Heart left ventricle (tissue), 16 donors: ENCODE results near the gene ANO3. TPM values are rescaled to one million over a fixed set of nuclear protein-coding genes. Genes with fewer than 3 reads are reported as not detected.

ENCODE experiments used
- ATAC-seq, 4 donors: fragments of 200-7000 bp; cut with Tn5 transposase; one replicate each; pipeline ENCODE4 v1.9.1; 2020 to 2022; ENCODE audit warnings: moderate library complexity in 4 of 4, mild to moderate bottlenecking in 3 of 4, moderate number of reproducible peaks in 1 of 4
- DNase-seq, 5 donors: peaks; one replicate each; pipeline ENCODE4 v3.0.0-alpha.2; 2020
- H3K27ac ChIP-seq, 12 donors: fragments of 200-600 bp; sonication (generic) in 4 of 12; one replicate each; pipeline versions ENCODE4 v1.5.0 to v1.8.0; 2016 to 2022; ENCODE audit warnings: mild to moderate bottlenecking in 2 of 12
- H3K27me3 ChIP-seq, 9 donors: fragments of 200-600 bp; sonication (generic) in 2 of 9; one replicate each; pipeline versions ENCODE4 v1.5.1 to v1.8.0; 2016 to 2022; ENCODE audit warnings: mild to moderate bottlenecking in 3 of 9
- H3K36me3 ChIP-seq, 9 donors: fragments of 200-600 bp; sonication (generic) in 2 of 9; one replicate each; pipeline versions ENCODE4 v1.5.0 to v1.8.0; 2018 to 2022; ENCODE audit warnings: mild to moderate bottlenecking in 2 of 9
- H3K4me1 ChIP-seq, 12 donors: fragments of 200-600 bp; sonication (generic) in 4 of 12; one replicate each; pipeline versions ENCODE4 v1.5.0 to v1.8.0; 2016 to 2022; ENCODE audit warnings: mild to moderate bottlenecking in 3 of 12
- H3K4me3 ChIP-seq, 12 donors: fragments of 200-600 bp; sonication (generic) in 4 of 12; one replicate each; pipeline versions ENCODE4 v1.5.0 to v1.8.0; 2017 to 2022; ENCODE audit warnings: mild to moderate bottlenecking in 9 of 12, moderate library complexity in 4 of 12
- H3K9me3 ChIP-seq, 12 donors: fragments of 200-600 bp; sonication (generic) in 4 of 12; one replicate each; pipeline versions ENCODE4 v1.5.0 to v1.8.0; 2016 to 2022; ENCODE audit warnings: mild to moderate bottlenecking in 1 of 12
- CTCF ChIP-seq, 12 donors: fragments of 200-600 bp; sonication (generic) in 4 of 12; IDR thresholded peaks; one replicate each; pipeline versions ENCODE4 v1.5.0 to v1.8.0; 2018 to 2022; ENCODE audit warnings: antibody characterized with exemption in 12 of 12, mild to moderate bottlenecking in 5 of 12
- POLR2A ChIP-seq, 2 donors: fragments of 450-650 bp; IDR thresholded peaks; one replicate each; pipeline ENCODE4 v1.6.1; 2017; ENCODE audit warnings: antibody characterized with exemption in 2 of 2, mild to moderate bottlenecking in 2 of 2, moderate library complexity in 2 of 2
- WGBS, 4 donors: extraction: QIAGEN DNeasy Blood & Tissue Kit in 2 of 4; methylation state at CpG; one replicate each; pipeline versions ENCODE4 v1.1.5 to v1.1.7; 2013 to 2018; 5-methylcytosine and 5-hydroxymethylcytosine counted together
- intact Hi-C, 10 donors: fragments of 100-400 bp; cut with DNase I; formaldehyde crosslinking; loops; one replicate each; pipeline versions ENCODE4 v1.11.1 to v1.14.2; 2022
- polyA plus RNA-seq, 2 donors: library from polyadenylated mRNA; stranded (reverse); fragments of 200-250 nt; gene quantifications; one replicate each; pipeline ENCODE4 v1.2.3, GENCODE V29; 2013
- total RNA-seq, 9 donors: library from RNA; depleted of rRNA in 2 of 9; stranded (reverse); fragments of >200 nt in 2 of 9; fragmentation: NEBNext Ultra II Directional in 3 of 9; extraction: Animal tissue kit (Norgen Biotek cat#: 25700) in 3 of 9; gene quantifications; one replicate each; pipeline versions ENCODE4 v1.1.0 to v1.2.4, GENCODE V29; 2016 to 2023
- donor health status: ischemic (EF 13 %, LVEDD 7.1; RV severe dilation, severe dysfunction).
- donor health status: healthy with polysubstance abuse.
- donor health status: DM: no; HTN: yes; CAD: no.
- donor health status: DM: no; HTN: no; CAD: no.
- donor health status: ischemic (EF 25% LVEDD 6.9; RV normal size, moderate dysfunction).
- donor health status: ischemic (EF 25% LVEDD 5.7; RV mildly dilated, moderate dysfunction).
- donor health status: healthy.
- donor health status: DM: yes; HTN: yes; CAD: no.
- donor health status: ischemic (EF 35%, LVEDD 5.7; RV mildly dilated, moderate dysfunction).
- donor health status: nonischemic (EF 11% LVEDD 7.7; RV severe dilation, severe dysfunction).
- donor health status: DM: yes; HTN: yes; CAD: no.
- donor health status: PGD.
- donor health status: ischemic (EF 29% LVEDD 5.4; RV normal size, mild dysfunction).
- donor health status: nonischemic (EF 23%, LVEDD 6.1; RV moderate dilation, normal function).

ANO3 gene
- total and polyA plus RNA-seq, 11 donors, result 0.04 to 0.54 (median 0.12) TPM; not detected in 6

- intact Hi-C loops, result no loop called here
- H3K27ac ChIP-seq, result no peak overlapping the region
- H3K36me3 ChIP-seq, result no peaks in the 10 kb centered on the region
- no peaks in the 10 kb centered on the region for H3K9me3 ChIP-seq
- TF ChIP-seq CTCF (IDR thresholded peaks at IDR 0.05) (no peak), POLR2A (IDR thresholded peaks at IDR 0.05) (no peak)
- no peak overlapping the region for H3K4me3 ChIP-seq
- WGBS, 4 donors, result 52 to 76% (median 61%) methylated on average over 3 of the region's 3 CpGs
- no peak for DNase-seq
- ATAC-seq, result no peak
- H3K4me1 ChIP-seq, result no peaks in the 10 kb centered on the region
- H3K27me3 ChIP-seq, result no peaks in the 10 kb centered on the region
Measured at GRCh38 chr11:26443617-26444016, 111.7 kb downstream of the ANO3 start.

GRCh38 chr11:26457636-26458035, 125.7 kb downstream of the ANO3 start:
- Histone ChIP-seq H3K36me3 (no peaks in the 10 kb centered on the region), H3K27me3 (no peaks in the 10 kb centered on the region), H3K4me3 (no peak overlapping the region), H3K4me1 (no peaks in the 10 kb centered on the region), H3K27ac (no peak overlapping the region), H3K9me3 (peaks cover 0 to 2% (median 0%) of the 10 kb centered on the region in 12 donors)
- 87 to 98% (median 91%) methylated on average over 1 of the region's 1 CpG for WGBS, 4 donors
- intact Hi-C loops, result no loop called here
- no peak for TF ChIP-seq CTCF (IDR thresholded peaks at IDR 0.05)
- no peak for TF ChIP-seq POLR2A (IDR thresholded peaks at IDR 0.05)
- ATAC-seq (no peak), DNase-seq (no peak)

GRCh38 chr11:26465274-26465673, 133.3 kb downstream of the ANO3 start:
- Histone ChIP-seq H3K4me3 (no peak overlapping the region), H3K4me1 (no peaks in the 10 kb centered on the region), H3K27me3 (no peaks in the 10 kb centered on the region), H3K36me3 (no peaks in the 10 kb centered on the region), H3K9me3 (no peaks in the 10 kb centered on the region), H3K27ac (no peak overlapping the region)
- intact Hi-C loops, result no loop called here
- no peak for TF ChIP-seq POLR2A (IDR thresholded peaks at IDR 0.05)
- TF ChIP-seq CTCF (IDR thresholded peaks at IDR 0.05), result no peak
- DNase-seq (no peak), ATAC-seq (no peak)

GRCh38 chr11:26467506-26467905, 135.6 kb downstream of the ANO3 start:
- H3K4me1 ChIP-seq, result no peaks in the 10 kb centered on the region
- no peaks in the 10 kb centered on the region for H3K36me3 ChIP-seq
- WGBS, 4 donors, result 43 to 66% (median 45%) methylated on average over 1 of the region's 1 CpG
- DNase-seq, result no peak
- no peaks in the 10 kb centered on the region for H3K9me3 ChIP-seq
- intact Hi-C loops, result no loop called here
- H3K27ac ChIP-seq, result no peak overlapping the region
- no peak for TF ChIP-seq CTCF (IDR thresholded peaks at IDR 0.05)
- TF ChIP-seq POLR2A (IDR thresholded peaks at IDR 0.05), result no peak
- ATAC-seq, result no peak
- H3K27me3 ChIP-seq, result no peaks in the 10 kb centered on the region
- no peak overlapping the region for H3K4me3 ChIP-seq
